Nucleus accumbens (tissue), 56 donors: Measurements from ENCODE around the gene TRIM48.
"Not testable (repeated sequence)": the region's sequence is repeated elsewhere in the genome, so short reads cannot be mapped to it uniquely, and the experiment has no call there.

Experiments used
- DNase-seq, 56 donors: peaks; one replicate each; lab custom pipeline; 2025; lab: John Stamatoyannopoulos, UW

The TRIM48 gene

DNA sequence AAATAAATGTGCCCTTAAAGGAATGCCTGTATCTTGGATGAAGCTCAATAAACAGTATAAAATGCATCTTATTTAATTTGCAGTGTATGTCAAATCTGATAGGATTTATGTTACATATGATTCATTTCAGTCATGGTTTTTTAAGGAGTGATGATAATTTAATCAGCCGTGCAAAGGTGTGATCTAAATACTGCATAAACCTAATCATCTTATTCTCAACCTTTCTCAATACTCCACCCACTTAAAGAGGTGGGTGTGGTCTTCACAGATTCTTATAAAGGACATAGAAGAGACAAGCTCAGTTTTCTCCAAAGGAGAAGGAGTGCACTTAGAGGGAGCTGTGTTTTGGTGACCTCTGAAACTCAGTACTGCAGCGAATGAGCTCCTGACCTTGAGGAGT is at the start of gene TRIM48:
TSS of gene TRIM48 (plus strand) at position 301 of the 400 bp plus-strand sequence. CDS start 113 bp downstream, outside the sequence.
- not testable (repeated sequence) for DNase-seq

- DNase-seq: not testable (repeated sequence)
Measured at GRCh38 chr11:55238316-55238715, 23.6 kb upstream of the TRIM48 start.

DNA sequence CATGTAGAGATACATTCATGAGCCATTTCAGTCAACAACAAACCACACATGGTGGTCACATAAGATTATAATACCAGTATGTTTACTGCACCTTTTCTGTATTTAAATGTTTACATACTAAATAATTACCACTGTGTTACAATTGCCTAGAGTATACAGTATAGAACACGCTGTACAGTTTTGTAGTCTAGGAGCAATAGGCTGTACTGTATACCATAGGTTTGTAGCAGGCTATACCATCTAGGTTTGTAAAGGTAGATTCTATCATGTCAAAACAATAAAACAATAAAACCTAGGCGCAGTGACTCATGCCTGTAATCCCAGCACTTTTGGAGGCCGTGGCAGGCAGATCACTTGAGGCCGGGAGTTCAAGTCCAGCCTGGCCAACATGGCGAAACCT is 1.1 kb downstream of the TRIM48 start:
- DNase-seq: no peak
